T1000 (cell line): ENCODE measurements around the gene MORN5.

Experiments used
- DNase-seq: peaks from one replicate; lab custom pipeline; 2025; ENCODE audit warnings: mixed read lengths; lab: John Stamatoyannopoulos, UW

Gene MORN5

DNA sequence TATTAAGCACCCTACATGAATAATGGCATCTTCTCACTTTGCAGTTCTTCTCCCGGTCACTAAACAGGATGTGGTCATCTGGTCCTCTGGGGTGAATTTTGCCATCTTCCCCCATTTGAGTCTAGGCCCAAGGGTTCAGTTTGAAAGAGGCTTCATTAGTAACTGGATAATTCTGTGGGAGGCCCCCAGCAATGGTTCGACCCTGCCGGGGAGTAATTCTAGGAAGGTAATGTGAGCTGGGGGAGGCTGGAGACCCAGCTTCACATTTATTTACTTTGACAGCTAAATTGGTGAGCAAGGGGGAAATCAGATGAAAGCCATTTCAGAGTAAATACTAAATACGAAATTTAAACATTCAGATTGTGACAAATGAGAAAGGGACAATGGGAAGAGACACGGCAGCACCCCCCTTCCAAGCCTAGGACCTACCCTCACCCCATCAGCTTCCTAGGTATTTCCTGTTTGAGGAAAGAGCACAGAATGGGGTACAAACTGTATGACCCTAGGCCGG lies 73.1 kb downstream of the MORN5 start:
- DNase-seq: no peak

DNA sequence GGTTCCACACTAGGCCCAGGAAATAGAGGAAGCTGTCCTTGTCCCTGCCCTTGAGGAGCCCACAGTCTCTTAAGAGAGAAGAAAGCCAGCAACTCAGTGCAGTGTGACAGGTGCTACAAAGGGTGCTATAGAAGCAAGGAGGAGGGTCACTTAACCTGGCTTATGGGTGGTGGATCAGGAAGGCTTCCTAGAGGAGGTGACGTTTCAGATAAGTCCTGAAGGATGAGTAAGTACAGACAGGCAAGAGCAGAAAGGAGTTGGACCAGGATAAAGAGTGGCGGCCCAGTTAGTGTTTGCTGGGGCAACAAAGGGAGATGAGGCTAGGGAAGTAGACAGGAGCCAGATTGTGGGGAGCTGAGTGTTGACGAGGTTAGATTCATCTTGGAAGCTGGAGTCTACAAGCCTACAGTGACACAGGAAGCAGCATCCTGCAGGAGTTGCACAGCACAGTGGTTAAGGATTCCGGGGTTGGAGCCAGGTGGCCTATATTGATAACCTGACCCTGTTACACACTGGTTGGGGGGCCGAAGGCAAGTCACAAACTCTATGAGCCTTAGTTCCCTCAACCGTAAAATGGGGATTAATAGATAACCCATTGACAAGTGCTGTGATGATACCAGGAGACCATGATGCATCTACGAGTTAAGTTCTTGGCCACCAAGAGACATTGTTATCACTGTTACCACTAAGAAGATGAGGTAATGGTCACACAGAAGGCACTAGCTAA lies 74.5 kb downstream of the MORN5 start:
- no peak for DNase-seq

DNA sequence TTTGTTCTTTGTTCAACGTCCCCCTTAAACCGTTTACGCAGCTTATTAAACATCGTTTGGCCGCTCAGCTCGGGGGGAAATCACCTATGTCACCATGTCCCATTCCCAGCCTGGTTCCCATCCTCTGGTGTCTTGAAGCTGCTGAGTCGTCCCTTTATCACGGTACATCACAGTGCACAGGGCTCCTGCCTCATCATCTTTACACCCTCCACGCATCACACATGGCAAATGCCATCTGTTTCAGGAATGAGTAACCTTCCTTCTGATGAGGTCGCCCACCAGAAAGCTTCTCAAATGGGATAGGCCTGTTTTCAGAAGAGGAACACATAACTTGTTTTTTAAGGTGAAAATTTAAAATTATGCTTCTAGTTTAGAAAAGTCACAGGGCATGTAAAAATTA lies 77.0 kb downstream of the MORN5 start:
- DNase-seq: no peak

DNA sequence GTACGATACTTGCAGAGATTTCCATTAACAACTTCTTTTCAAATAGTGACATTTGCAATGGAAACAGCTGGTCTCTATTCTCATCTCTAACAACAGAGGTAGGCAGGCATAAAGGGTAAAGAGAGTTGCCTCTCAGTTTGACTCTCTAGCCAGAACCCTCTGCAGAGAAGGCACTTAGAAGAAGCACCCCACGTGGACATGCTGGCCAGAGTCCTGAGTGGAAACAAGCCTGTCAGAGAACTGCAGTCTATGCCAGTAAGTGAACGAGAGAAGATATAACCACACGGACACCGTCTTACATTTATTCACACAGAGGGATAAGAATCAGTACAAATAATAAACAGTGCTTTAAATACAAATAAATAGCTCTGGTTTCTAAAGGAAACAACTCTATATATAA lies 80.0 kb downstream of the MORN5 start:
- no peak for DNase-seq

DNA sequence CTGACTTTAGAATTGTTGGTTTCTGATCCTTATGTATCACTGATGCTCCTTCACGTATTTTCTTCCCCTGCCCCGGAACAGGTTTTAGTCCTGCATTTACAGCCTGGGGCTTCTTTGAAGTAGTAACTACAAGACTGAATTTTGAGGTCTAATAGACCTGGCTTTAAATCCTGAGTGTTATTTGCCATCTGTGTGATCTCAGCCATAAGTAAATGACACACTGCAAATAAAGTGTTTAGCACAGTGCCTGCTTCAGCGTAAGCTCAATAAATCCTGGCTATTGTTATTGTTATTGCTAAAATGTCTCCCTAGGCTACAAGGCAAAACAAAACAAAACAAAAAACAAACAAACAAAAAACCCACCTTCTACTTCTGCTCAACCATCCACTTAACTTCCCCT lies 84.6 kb downstream of the MORN5 start:
- no peak for DNase-seq

DNA sequence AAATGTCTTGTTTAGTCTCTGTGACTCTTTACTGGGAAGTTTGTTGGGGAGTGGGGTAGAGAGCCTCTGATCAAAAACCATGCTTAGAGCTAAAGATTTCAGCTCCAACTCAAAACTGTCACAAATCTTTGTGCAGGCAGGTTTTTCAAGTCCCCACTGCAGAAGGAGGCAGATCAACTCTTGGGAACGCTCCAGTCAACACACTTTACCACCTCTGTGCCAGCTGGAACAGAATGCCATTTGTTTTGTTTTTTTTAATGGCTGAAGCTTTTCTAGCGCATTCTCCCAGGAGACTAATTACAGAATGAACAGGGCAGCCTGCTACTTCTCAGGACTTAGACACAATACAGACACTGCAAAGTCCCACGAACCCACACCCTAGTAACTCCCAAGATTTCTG lies 87.0 kb downstream of the MORN5 start:
- DNase-seq: no peak

DNA sequence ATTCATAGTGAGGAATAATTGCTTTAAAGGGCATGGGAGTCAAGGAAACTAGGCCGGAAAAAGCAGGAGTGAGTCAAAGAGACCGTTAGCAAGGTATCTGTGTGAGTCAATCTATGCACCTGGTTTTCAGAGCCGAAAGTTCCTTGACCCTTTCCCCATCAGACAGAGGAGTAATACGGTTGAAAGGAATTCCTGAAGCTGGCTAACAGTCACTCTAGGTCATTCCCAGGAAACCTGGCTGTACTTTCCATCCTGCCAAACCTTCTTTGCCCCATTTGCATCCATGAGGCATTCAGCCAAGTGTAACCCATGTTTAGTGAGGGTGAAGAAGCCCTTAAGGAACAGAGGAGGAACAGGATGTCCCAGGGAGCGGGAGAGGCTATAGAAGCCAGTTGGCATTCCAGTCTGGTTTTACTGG lies 88.7 kb downstream of the MORN5 start:
- no peak for DNase-seq
